ENCODE results near the gene KCNK15. TPM values are rescaled to one million over a fixed set of nuclear protein-coding genes. Genes with fewer than 3 reads are reported as not detected.

The KCNK15 gene
- polyA plus RNA-seq, 1 donor (not counting 4 experiments of a cell fraction or from before 2014, with no cell fraction given), result not detected

- H3K9ac ChIP-seq (ENCODE audit: control insufficient read depth, extremely low read depth, insufficient read depth, low read length), result no peak overlapping the region
- TF ChIP-seq CTCF (optimal IDR thresholded peaks at IDR 0.05 in 1 of 3, IDR thresholded peaks at IDR 0.05 in 1 of 3, conservative IDR thresholded peaks at IDR 0.05 in 1 of 3; ENCODE audit: extremely low read depth in 1 of 3, insufficient read depth in 2 of 3, low read length in 3 of 3) (peak; percentile 7 to 46 (median 27)), EZH2 (IDR thresholded peaks at IDR 0.05; ENCODE audit: low read length) (no peak)
- H3K36me3 ChIP-seq (ENCODE audit: control insufficient read depth in 2 of 2, extremely low read depth in 1 of 2, insufficient read depth in 2 of 2, low read length in 2 of 2), result no peaks in the 10 kb centered on the region
- H3K27ac ChIP-seq (ENCODE audit: control insufficient read depth, insufficient read depth, low read length), result no peak overlapping the region
- H3K9me1 ChIP-seq (ENCODE audit: control insufficient read depth, extremely low read depth, insufficient read depth, low read length), result peaks cover 5% of the 10 kb centered on the region
- H3K4me1 ChIP-seq (ENCODE audit: control insufficient read depth, extremely low read depth, insufficient read depth, low read length), result peaks cover 41% of the 10 kb centered on the region
- no peak for FAIRE-seq
- H3K27me3 ChIP-seq (ENCODE audit: control insufficient read depth, extremely low read depth, insufficient read depth, low read length), result no peaks in the 10 kb centered on the region
- H4K20me1 ChIP-seq (ENCODE audit: control insufficient read depth, extremely low read depth, insufficient read depth, low read length), result peaks cover 3% of the 10 kb centered on the region
- no peak overlapping the region for H3K4me3 ChIP-seq (ENCODE audit: control insufficient read depth in 2 of 3, extremely low read depth in 1 of 3, insufficient read depth in 2 of 3, low read depth in 1 of 3, low read length in 3 of 3)
- dilution Hi-C loops (cut with MboI; ENCODE audit: extremely low pct_ligation_motif_present, low sequenced_read_pairs), result no loop called here
- no peaks in the 10 kb centered on the region for H3K9me3 ChIP-seq (ENCODE audit: control insufficient read depth, low read depth, low read length)
- no peak for DNase-seq (ENCODE audit: low read depth, low spot score)
- H2AFZ ChIP-seq (ENCODE audit: control insufficient read depth, low read length), result no peak overlapping the region
- no peak overlapping the region for H3K4me2 ChIP-seq (ENCODE audit: control insufficient read depth, extremely low read depth, insufficient read depth, low read depth, low read length)
- H3K79me2 ChIP-seq (ENCODE audit: control insufficient read depth, insufficient read depth, low read length), result no peaks in the 10 kb centered on the region
These were observed 27.7 kb upstream of the KCNK15 start for GRCh38 chr20:44717986-44718385.

GRCh38 chr20:44719841-44720240, 25.8 kb upstream of the KCNK15 start:
- Histone ChIP-seq H2AFZ (ENCODE audit: control insufficient read depth, low read length) (no peak overlapping the region), H3K4me1 (ENCODE audit: control insufficient read depth, extremely low read depth, insufficient read depth, low read length) (peaks cover 33% of the 10 kb centered on the region), H4K20me1 (ENCODE audit: control insufficient read depth, extremely low read depth, insufficient read depth, low read length) (peaks cover 3% of the 10 kb centered on the region), H3K27me3 (ENCODE audit: control insufficient read depth, extremely low read depth, insufficient read depth, low read length) (no peaks in the 10 kb centered on the region), H3K9ac (ENCODE audit: control insufficient read depth, extremely low read depth, insufficient read depth, low read length) (no peak overlapping the region), H3K9me1 (ENCODE audit: control insufficient read depth, extremely low read depth, insufficient read depth, low read length) (peaks cover 5% of the 10 kb centered on the region), H3K27ac (ENCODE audit: control insufficient read depth, insufficient read depth, low read length) (no peak overlapping the region), H3K4me2 (ENCODE audit: control insufficient read depth, extremely low read depth, insufficient read depth, low read depth, low read length) (no peak overlapping the region), H3K79me2 (ENCODE audit: control insufficient read depth, insufficient read depth, low read length) (no peaks in the 10 kb centered on the region), H3K36me3 (ENCODE audit: control insufficient read depth in 2 of 2, extremely low read depth in 1 of 2, insufficient read depth in 2 of 2, low read length in 2 of 2) (no peaks in the 10 kb centered on the region), H3K4me3 (ENCODE audit: control insufficient read depth in 2 of 3, extremely low read depth in 1 of 3, insufficient read depth in 2 of 3, low read depth in 1 of 3, low read length in 3 of 3) (no peak overlapping the region), H3K9me3 (ENCODE audit: control insufficient read depth, low read depth, low read length) (no peaks in the 10 kb centered on the region)
- FAIRE-seq, result no peak
- no peak for DNase-seq (ENCODE audit: low read depth, low spot score)
- dilution Hi-C loops (cut with MboI; ENCODE audit: extremely low pct_ligation_motif_present, low sequenced_read_pairs), result no loop called here
- TF ChIP-seq EZH2 (IDR thresholded peaks at IDR 0.05; ENCODE audit: low read length) (no peak), CTCF (optimal IDR thresholded peaks at IDR 0.05 in 1 of 3, IDR thresholded peaks at IDR 0.05 in 1 of 3, conservative IDR thresholded peaks at IDR 0.05 in 1 of 3; ENCODE audit: extremely low read depth in 1 of 3, insufficient read depth in 2 of 3, low read length in 3 of 3) (no peak)

Data from keratinocyte (primary cell).